Left lung (tissue), 10 donors: ENCODE results near the gene DSCAM. TPM values are rescaled to one million over a fixed set of nuclear protein-coding genes. Genes with fewer than 3 reads are reported as not detected.

Experiments
- ATAC-seq: fragments of 200-7000 bp; cut with Tn5 transposase; one replicate; pipeline ENCODE4 v1.9.1; 2020; ENCODE audit warnings: moderate library complexity
- DNase-seq, 4 donors: peaks; one replicate each; pipeline ENCODE4 v3.0.0-alpha.2; 2013 to 2020
- H3K27ac ChIP-seq, 2 donors: fragments of 200-600 bp; sonication (generic) in 1 of 2; one replicate each; pipeline versions ENCODE4 v1.5.0 to v1.8.0; 2020 to 2021
- H3K27me3 ChIP-seq, 2 donors: fragments of 200-600 bp; sonication (generic) in 1 of 2; one replicate each; pipeline versions ENCODE4 v1.5.0 to v1.8.0; 2020 to 2021
- H3K36me3 ChIP-seq, 2 donors: fragments of 200-600 bp; sonication (generic) in 1 of 2; one replicate each; pipeline versions ENCODE4 v1.5.0 to v1.8.0; 2020 to 2021
- H3K4me1 ChIP-seq, 2 donors: fragments of 200-600 bp; one replicate each; pipeline ENCODE4 v1.8.0; 2021
- H3K4me3 ChIP-seq, 2 donors: fragments of 200-600 bp; sonication (generic) in 1 of 2; one replicate each; pipeline versions ENCODE4 v1.5.0 to v1.8.0; 2020 to 2021; ENCODE audit warnings: mild to moderate bottlenecking in 1 of 2
- H3K9me3 ChIP-seq, 2 donors: fragments of 200-600 bp; sonication (generic) in 1 of 2; one replicate each; pipeline versions ENCODE4 v1.5.0 to v1.8.0; 2020 to 2021
- CTCF ChIP-seq, 2 donors: fragments of 200-600 bp; sonication (generic) in 1 of 2; IDR thresholded peaks; one replicate each; pipeline versions ENCODE4 v1.5.0 to v1.8.0; 2021; ENCODE audit warnings: antibody characterized with exemption in 2 of 2
- intact Hi-C, 2 donors: fragments of 100-400 bp; cut with DNase I; formaldehyde crosslinking; loops; one replicate each; pipeline versions ENCODE4 v1.11.2 to v1.14.2; 2022
- polyA plus RNA-seq, 6 donors: library from polyadenylated mRNA; unstranded; fragments of 120-200 nt; gene quantifications; one replicate each; pipeline ENCODE4 v1.2.1, GENCODE V29; 2013; ENCODE audit not compliant: insufficient read length in 6 of 6
- total RNA-seq, 2 donors: library from RNA; stranded (reverse); fragmentation: NEBNext Ultra II Directional; extraction: Animal tissue kit (Norgen Biotek cat#: 25700); gene quantifications; one replicate each; pipeline ENCODE4 v1.2.1, GENCODE V29; 2021
- donor health status: DM: no; HTN: yes; CAD: no.
- donor health status: DM: no; HTN: no; CAD: no.

Gene DSCAM
- total and polyA plus RNA-seq, 8 donors: 0.03 to 0.24 (median 0.07) TPM; not detected in 1

GRCh38 chr21:40250514-40251294 is 596.3 kb downstream of the DSCAM start:
- DNase-seq (no peak), ATAC-seq (no peak)
- Histone ChIP-seq H3K4me3 (no peak overlapping the region), H3K36me3 (no peaks in the 10 kb centered on the region), H3K27ac (no peak overlapping the region), H3K9me3 (peaks cover 0 to 42% of the 10 kb centered on the region in 2 donors), H3K27me3 (peaks cover 0 to 6% of the 10 kb centered on the region in 2 donors), H3K4me1 (no peaks in the 10 kb centered on the region)
- intact Hi-C loops: no loop called here
- no peak for TF ChIP-seq CTCF (IDR thresholded peaks at IDR 0.05)

- peaks cover 0 to 26% of the 10 kb centered on the region in 2 donors for H3K9me3 ChIP-seq
- intact Hi-C loops: no loop called here
- DNase-seq: no peak
- no peaks in the 10 kb centered on the region for H3K36me3 ChIP-seq
- H3K27ac ChIP-seq: no peak overlapping the region
- no peak overlapping the region for H3K4me3 ChIP-seq
- no peak for TF ChIP-seq CTCF (IDR thresholded peaks at IDR 0.05)
- no peaks in the 10 kb centered on the region for H3K27me3 ChIP-seq
- H3K4me1 ChIP-seq: no peaks in the 10 kb centered on the region
- no peak for ATAC-seq
These were observed 602.0 kb downstream of the DSCAM start for GRCh38 chr21:40244981-40245380.

GRCh38 chr21:40243685-40244084 is 603.3 kb downstream of the DSCAM start:
- Histone ChIP-seq H3K9me3 (peaks cover 0 to 18% of the 10 kb centered on the region in 2 donors), H3K4me3 (no peak overlapping the region), H3K27ac (no peak overlapping the region), H3K4me1 (no peaks in the 10 kb centered on the region), H3K36me3 (no peaks in the 10 kb centered on the region), H3K27me3 (no peaks in the 10 kb centered on the region)
- DNase-seq (no peak), ATAC-seq (no peak)
- TF ChIP-seq CTCF (IDR thresholded peaks at IDR 0.05): no peak
- intact Hi-C loops: no loop called here

- H3K4me3 ChIP-seq: no peak overlapping the region
- ATAC-seq: no peak
- no peaks in the 10 kb centered on the region for H3K27me3 ChIP-seq
- intact Hi-C loops: no loop called here
- TF ChIP-seq CTCF (IDR thresholded peaks at IDR 0.05): no peak
- no peaks in the 10 kb centered on the region for H3K36me3 ChIP-seq
- no peaks in the 10 kb centered on the region for H3K4me1 ChIP-seq
- H3K27ac ChIP-seq: no peak overlapping the region
- no peak for DNase-seq
- peaks cover 0 to 14% of the 10 kb centered on the region in 2 donors for H3K9me3 ChIP-seq
These were observed 604.2 kb downstream of the DSCAM start for GRCh38 chr21:40242586-40243265.

- no peak overlapping the region for H3K27ac ChIP-seq
- no peak for DNase-seq
- H3K9me3 ChIP-seq: peaks cover 0 to 2% of the 10 kb centered on the region in 2 donors
- TF ChIP-seq CTCF (IDR thresholded peaks at IDR 0.05): no peak
- H3K36me3 ChIP-seq: no peaks in the 10 kb centered on the region
- no peak for ATAC-seq
- intact Hi-C loops: no loop called here
- no peaks in the 10 kb centered on the region for H3K4me1 ChIP-seq
- H3K4me3 ChIP-seq: no peak overlapping the region
- no peaks in the 10 kb centered on the region for H3K27me3 ChIP-seq
These were observed 611.4 kb downstream of the DSCAM start for GRCh38 chr21:40235528-40235927.
